SK-N-SH (cell line): ENCODE measurements around the gene SLC4A8. TPM values are rescaled to one million over a fixed set of nuclear protein-coding genes. Genes with fewer than 3 reads are reported as not detected.

Experiments
- CTCF ChIA-PET: fragments of 300-600, 350-600 bp; formaldehyde crosslinking; extraction: SDS; loops from one replicate; lab custom pipeline; 2021; lab: Yijun Ruan, JAX
- POLR2A ChIA-PET: fragments of 350-600 bp; sonication (Branson Sonifier 250); formaldehyde crosslinking; extraction: SDS; loops from one replicate; lab custom pipeline; 2020; ENCODE audit warnings: antibody characterized with exemption, inconsistent platforms; lab: Yijun Ruan, JAX
- DNase-seq: peaks from one replicate; pipeline ENCODE4 v3.0.0; 2012
- H2AFZ ChIP-seq: fragments of 200-600 bp; sonication (generic); 2 replicates; pipeline ENCODE4 v1.8.1; 2016; ENCODE audit warnings: antibody characterized with exemption, mild to moderate bottlenecking, low read depth
- H3F3A ChIP-seq: fragments of 200-600 bp; sonication (generic); replicated peaks from 2 replicates; pipeline ENCODE3; 2016; ENCODE audit warnings: antibody characterized with exemption, mild to moderate bottlenecking; ENCODE audit not compliant: insufficient read depth
- H3K27ac ChIP-seq, 2 experiments: fragments of 200-500 bp in 1 of 2; fragments of 200-600 bp in 1 of 2; sonication (Bioruptor generic) in 1 of 2; sonication (generic), shearing (Covaris generic) in 1 of 2; 2 replicates each; pipeline versions ENCODE4 v1.5.1 to v1.6.1; 2014 to 2016; ENCODE audit warnings: low read depth in 2 of 2, inconsistent platforms in 1 of 2, low read length in 1 of 2, mild to moderate bottlenecking in 1 of 2, mixed read lengths in 1 of 2
- H3K27me3 ChIP-seq: fragments of 200-600 bp; sonication (generic), shearing (Covaris generic); 2 replicates; pipeline ENCODE4 v1.6.1; 2016; ENCODE audit warnings: mixed run types; ENCODE audit not compliant: insufficient read depth
- H3K36me3 ChIP-seq, 2 experiments: fragments of 200-500 bp in 1 of 2; fragments of 200-600 bp in 1 of 2; sonication (Bioruptor generic) in 1 of 2; sonication (generic) in 1 of 2; replicated peaks in 1 of 2; 2 replicates each; pipeline versions ENCODE3 to v1.5.1; 2014 to 2016; ENCODE audit warnings: low read length in 1 of 2, mild to moderate bottlenecking in 1 of 2; ENCODE audit not compliant: insufficient read depth in 2 of 2, control insufficient read depth in 1 of 2
- H3K4me1 ChIP-seq, 2 experiments: fragments of 200-500 bp in 1 of 2; fragments of 200-600 bp in 1 of 2; sonication (Bioruptor generic) in 1 of 2; sonication (generic), shearing (Covaris generic) in 1 of 2; 2 replicates each; pipeline versions ENCODE4 v1.5.1 to v1.6.1; 2014 to 2016; ENCODE audit warnings: low read depth in 1 of 2, low read length in 1 of 2, mixed run types in 1 of 2; ENCODE audit not compliant: insufficient read depth in 2 of 2, control insufficient read depth in 1 of 2
- H3K4me2 ChIP-seq: fragments of 200-600 bp; sonication (generic), shearing (Covaris generic); 2 replicates; pipeline ENCODE4 v1.6.1; 2017; ENCODE audit warnings: mixed run types
- H3K4me3 ChIP-seq, 2 experiments: fragments of 200-500 bp in 1 of 2; fragments of 200-600 bp in 1 of 2; sonication (Bioruptor generic) in 1 of 2; sonication (generic), shearing (Covaris generic) in 1 of 2; 2 replicates each; pipeline versions ENCODE4 v1.5.1 to v1.8.1; 2014 to 2016; ENCODE audit warnings: low read depth in 2 of 2, inconsistent platforms in 1 of 2, low read length in 1 of 2, mild to moderate bottlenecking in 1 of 2, mixed read lengths in 1 of 2, moderate library complexity in 1 of 2
- H3K79me2 ChIP-seq: fragments of 200-600 bp; sonication (generic); 2 replicates; pipeline ENCODE4 v1.8.1; 2017; ENCODE audit warnings: mild to moderate bottlenecking; ENCODE audit not compliant: insufficient read depth
- H3K9ac ChIP-seq: fragments of 200-600 bp; sonication (generic); 2 replicates; pipeline ENCODE4 v1.6.1; 2017; ENCODE audit warnings: mixed run types
- H3K9me2 ChIP-seq: fragments of 200-600 bp; sonication (generic); 2 replicates; pipeline ENCODE4 v1.6.1; 2017; ENCODE audit warnings: mixed run types
- H3K9me3 ChIP-seq: fragments of 200-600 bp; sonication (generic); 2 replicates; pipeline ENCODE4 v1.6.1; 2017; ENCODE audit warnings: mixed run types, mild to moderate bottlenecking, moderate library complexity
- H4K20me1 ChIP-seq: fragments of 200-600 bp; sonication (generic); 2 replicates; pipeline ENCODE4 v1.6.1; 2017; ENCODE audit warnings: mild to moderate bottlenecking, mixed run types; ENCODE audit not compliant: insufficient read depth
- CHD2 ChIP-seq: fragments of 150-350 bp; IDR thresholded peaks from 2 replicates; pipeline ENCODE4 v1.6.1; 2018; ENCODE audit warnings: low read length; ENCODE audit not compliant: partially characterized antibody
- ELF1 ChIP-seq: IDR thresholded peaks from 2 replicates; pipeline ENCODE4 v1.4.0; 2012
- FOSL2 ChIP-seq: IDR thresholded peaks from 2 replicates; pipeline ENCODE4 v1.4.0; 2012; ENCODE audit warnings: low read depth, mild to moderate bottlenecking, moderate library complexity, borderline replicate concordance
- FOXM1 ChIP-seq: IDR thresholded peaks from 2 replicates; pipeline ENCODE4 v1.4.0; 2012; ENCODE audit warnings: low read depth, mild to moderate bottlenecking
- GABPA ChIP-seq: IDR thresholded peaks from 2 replicates; pipeline ENCODE4 v1.4.0; 2012; ENCODE audit warnings: low read depth, mild to moderate bottlenecking
- IRF3 ChIP-seq: fragments of 150-350 bp; IDR thresholded peaks from 2 replicates; pipeline ENCODE4 v1.6.1; 2016; ENCODE audit warnings: mild to moderate bottlenecking, low read depth, low read length
- JUND ChIP-seq: IDR thresholded peaks from 2 replicates; pipeline ENCODE4 v1.4.0; 2012
- MEF2A ChIP-seq: IDR thresholded peaks from 2 replicates; pipeline ENCODE4 v1.4.0; 2012; ENCODE audit warnings: low read depth, borderline replicate concordance
- MXI1 ChIP-seq: IDR thresholded peaks from 2 replicates; pipeline ENCODE4 v1.6.1; 2012; ENCODE audit warnings: mild to moderate bottlenecking, low read depth, low read length, improper control_type of control experiment
- NFIC ChIP-seq: IDR thresholded peaks from 2 replicates; pipeline ENCODE4 v1.4.0; 2012; ENCODE audit warnings: borderline replicate concordance
- NRF1 ChIP-seq: IDR thresholded peaks from 2 replicates; pipeline ENCODE4 v1.6.1; 2012; ENCODE audit warnings: low read depth, mild to moderate bottlenecking, low read length
- PBX3 ChIP-seq: IDR thresholded peaks from 2 replicates; pipeline ENCODE4; 2012
- POLR2AphosphoS5 ChIP-seq: IDR thresholded peaks from 2 replicates; pipeline ENCODE4 v1.6.1; 2012; ENCODE audit warnings: low read depth, low read length
- SIN3A ChIP-seq: IDR thresholded peaks from 2 replicates; pipeline ENCODE4 v1.6.1; 2012; ENCODE audit warnings: low read depth, mild to moderate bottlenecking, low read length, moderate library complexity, borderline replicate concordance
- SMC3 ChIP-seq: IDR thresholded peaks from 2 replicates; pipeline ENCODE4 v1.6.1; 2012; ENCODE audit warnings: low read depth, low read length, improper control_type of control experiment
- TAF1 ChIP-seq: IDR thresholded peaks from 2 replicates; pipeline ENCODE4 v1.6.1; 2012; ENCODE audit warnings: low read depth, mild to moderate bottlenecking, low read length, moderate library complexity, borderline replicate concordance
- USF1 ChIP-seq: IDR thresholded peaks from 2 replicates; pipeline ENCODE4 v1.4.0; 2012; ENCODE audit warnings: low read depth, borderline replicate concordance
- YY1 ChIP-seq: IDR thresholded peaks from 2 replicates; pipeline ENCODE4 v1.4.0; 2012; ENCODE audit warnings: low read depth, mild to moderate bottlenecking
- WGBS: methylation state at CpG from one replicate; pipeline ENCODE4 v1.1.6; 2017; ENCODE audit warnings: low lambda C conversion rate; 5-methylcytosine and 5-hydroxymethylcytosine counted together
- polyA plus RNA-seq, 3 experiments: library from polyadenylated mRNA; depleted of rRNA; stranded (reverse); fragments of >200 nt; gene quantifications; 2 replicates each; pipeline ENCODE4 v1.2.3, GENCODE V29; 2012

Gene SLC4A8
- polyA plus RNA-seq, 1 of the 3 experiments (the other 2 are of a cell fraction), result 5.2 TPM

GRCh38 chr12:51443573-51443972 is 18.9 kb downstream of the SLC4A8 start (continued):
- TF ChIP-seq NFIC, result no peak
- TF ChIP-seq FOSL2, result no peak
- no peak for TF ChIP-seq CHD2
- no peak for TF ChIP-seq SIN3A
- no peak for TF ChIP-seq MEF2A
- no peak for TF ChIP-seq SMC3

GRCh38 chr12:51448618-51449256 is 24.1 kb downstream of the SLC4A8 start:
- TF ChIP-seq IRF3 (no peak), ELF1 (no peak), NFIC (no peak), FOXM1 (no peak), SIN3A (no peak), POLR2AphosphoS5 (no peak), TAF1 (no peak)
- H3K27ac ChIP-seq, result no peak overlapping the region
- WGBS, result 58% methylated on average over 2 of the region's 3 CpGs
- DNase-seq, result no peak
- no peaks in the 10 kb centered on the region for H4K20me1 ChIP-seq
- ChIA-PET POLR2A (interaction anchor here (0.5 kb wide), 1 partner anchor 12 kb away, joined by 4 read pairs; no protein-coding TSS in a partner anchor), CTCF (interaction anchor here (0.6 to 2.7 kb wide), 4 partner anchors 12 to 1872 kb away, joined by 3 to 7 read pairs (median 3); no protein-coding TSS in a partner anchor)
- no peaks in the 10 kb centered on the region for H3K27me3 ChIP-seq
- no peak overlapping the region for H3K4me3 ChIP-seq
- H3K9me2 ChIP-seq, result no peaks in the 10 kb centered on the region
- no peaks in the 10 kb centered on the region for H3F3A ChIP-seq
- no peak overlapping the region for H3K9ac ChIP-seq
- no peaks in the 10 kb centered on the region for H3K9me3 ChIP-seq
- no peaks in the 10 kb centered on the region for H3K79me2 ChIP-seq
- H2AFZ ChIP-seq, result no peak overlapping the region
- no peaks in the 10 kb centered on the region for H3K4me1 ChIP-seq
- H3K4me2 ChIP-seq, result no peak overlapping the region
- peaks cover 0 to 6% of the 10 kb centered on the region in 2 experiments for H3K36me3 ChIP-seq

GRCh38 chr12:51449580-51450246 is 25.1 kb downstream of the SLC4A8 start:
- WGBS, result 63% methylated on average over 3 of the region's 3 CpGs

More at GRCh38 chr12:51449580-51450246, 25.1 kb downstream of the SLC4A8 start:
- no peaks in the 10 kb centered on the region for H4K20me1 ChIP-seq
- no peaks in the 10 kb centered on the region for H3K9me3 ChIP-seq
- H3F3A ChIP-seq, result no peaks in the 10 kb centered on the region
- H3K27me3 ChIP-seq, result no peaks in the 10 kb centered on the region
- no peak overlapping the region for H3K4me2 ChIP-seq
- ChIA-PET POLR2A (no interaction called here), CTCF (interaction anchor here (0.6 to 2.7 kb wide), 3 partner anchors 17 to 1871 kb away, joined by 3 to 7 read pairs (median 3); no protein-coding TSS in a partner anchor)
- no peak overlapping the region for H3K27ac ChIP-seq
- no peak for DNase-seq
- H3K9ac ChIP-seq, result no peak overlapping the region
- no peaks in the 10 kb centered on the region for H3K9me2 ChIP-seq
- H3K79me2 ChIP-seq, result no peaks in the 10 kb centered on the region
- TF ChIP-seq JUND (no peak), PBX3 (no peak), NRF1 (no peak), CHD2 (no peak), SMC3 (no peak), YY1 (no peak), MXI1 (no peak), GABPA (no peak), NFIC (no peak), USF1 (no peak)
- no peaks in the 10 kb centered on the region for H3K4me1 ChIP-seq
- H2AFZ ChIP-seq, result no peak overlapping the region
- no peak overlapping the region for H3K4me3 ChIP-seq
- H3K36me3 ChIP-seq, result peaks cover 0 to 6% of the 10 kb centered on the region in 2 experiments
